Tibial nerve (tissue), 4 donors: ENCODE results near the gene KIRREL3.

Source experiments
- CTCF ChIP-seq, 5 experiments: fragments of 200-600 bp in 3 of 5; fragments of 450-650 bp in 2 of 5; sonication (generic) in 3 of 5; IDR thresholded peaks; one replicate each; pipeline ENCODE4 v1.5.1; 2016 to 2019; ENCODE audit warnings: antibody characterized with exemption in 5 of 5, mild to moderate bottlenecking in 3 of 5, moderate library complexity in 2 of 5
- EP300 ChIP-seq, 2 donors: sonication (generic); formaldehyde crosslinking; IDR thresholded peaks; one replicate each; pipeline ENCODE4 v1.6.1; 2017; ENCODE audit warnings: antibody characterized with exemption in 2 of 2, mild to moderate bottlenecking in 1 of 2
- POLR2A ChIP-seq, 2 donors: fragments of 450-650 bp; IDR thresholded peaks; one replicate each; pipeline ENCODE4 v1.6.1; 2017; ENCODE audit warnings: antibody characterized with exemption in 2 of 2, mild to moderate bottlenecking in 2 of 2, moderate library complexity in 2 of 2

GRCh38 chr11:126396965-126397364, 603.6 kb downstream of the KIRREL3 start:
- TF ChIP-seq POLR2A (IDR thresholded peaks at IDR 0.05): no peak
- no peak for TF ChIP-seq CTCF (IDR thresholded peaks at IDR 0.05)
- TF ChIP-seq EP300 (IDR thresholded peaks at IDR 0.05): no peak
